Panc1 (cell line): ENCODE results near the gene MAP3K7. TPM values are rescaled to one million over a fixed set of nuclear protein-coding genes. Genes with fewer than 3 reads are reported as not detected.

Experiments used
- ATAC-seq: fragments of 200-7000 bp; cut with Tn5 transposase; 2 replicates; pipeline ENCODE4 v1.9.1; 2020; ENCODE audit warnings: mild to moderate bottlenecking, moderate library complexity
- BruUV-seq: library from RNA; stranded (reverse); fragments of 400-500 nt; replicated peaks from 2 replicates; lab custom pipeline; 2021; lab: Mats Ljungman, UMichigan
- CTCF ChIA-PET: fragments of 300-600 bp; sonication (Branson Sonifier 250); formaldehyde crosslinking; loops from one replicate; lab custom pipeline; 2022; ENCODE audit warnings: antibody characterized with exemption; lab: Charles Lee
- POLR2A ChIA-PET: fragments of 300-600 bp; sonication (Branson Sonifier 250); formaldehyde crosslinking; loops from one replicate; lab custom pipeline; 2022; ENCODE audit warnings: antibody characterized with exemption; lab: Charles Lee
- DNase-seq: peaks from one replicate; pipeline ENCODE4 v3.0.0-alpha.2; 2010; ENCODE audit warnings: low read depth, low spot score
- H3K27ac ChIP-seq: 2 replicates; pipeline ENCODE4 v1.5.1; 2011; ENCODE audit warnings: mild to moderate bottlenecking, low read length, inconsistent platforms
- H3K27me3 ChIP-seq: fragments of 200-500 bp; sonication (Bioruptor generic); 2 replicates; pipeline ENCODE4 v1.6.0; 2014; ENCODE audit warnings: low read length, inconsistent platforms; ENCODE audit not compliant: control insufficient read depth, insufficient read depth
- H3K36me3 ChIP-seq: fragments of 200-500 bp; sonication (Bioruptor generic); 2 replicates; pipeline ENCODE4 v1.5.1; 2014; ENCODE audit warnings: inconsistent platforms, mild to moderate bottlenecking, low read length, moderate library complexity; ENCODE audit not compliant: control insufficient read depth, insufficient read depth
- H3K4me1 ChIP-seq: 2 replicates; pipeline ENCODE4 v1.5.1; 2011; ENCODE audit warnings: inconsistent platforms, mild to moderate bottlenecking, low read length, moderate library complexity; ENCODE audit not compliant: control insufficient read depth, insufficient read depth
- H3K4me3 ChIP-seq, 2 experiments: 2 replicates each; pipeline ENCODE4 v1.5.1; 2011 to 2012; ENCODE audit warnings: low read depth in 2 of 2, low read length in 2 of 2, mild to moderate bottlenecking in 2 of 2, inconsistent platforms in 1 of 2, moderate library complexity in 1 of 2
- H3K9me3 ChIP-seq: fragments of 200-500 bp; sonication (Bioruptor generic); 2 replicates; pipeline ENCODE4 v1.5.1; 2014; ENCODE audit warnings: low read depth, mild to moderate bottlenecking, inconsistent platforms, low read length, moderate library complexity; ENCODE audit not compliant: control insufficient read depth, insufficient read depth
- CTCF ChIP-seq: fragments of 450-650 bp; IDR thresholded peaks from 2 replicates; pipeline ENCODE4 v1.5.1; 2017; ENCODE audit warnings: mild to moderate bottlenecking
- POLR2AphosphoS5 ChIP-seq: IDR thresholded peaks from 2 replicates; pipeline ENCODE4 v1.6.1; 2012; ENCODE audit warnings: mild to moderate bottlenecking, low read depth, low read length, moderate library complexity
- REST ChIP-seq, 2 experiments: IDR thresholded peaks; 2 replicates each; pipeline ENCODE4 v1.6.1; 2011 to 2012; ENCODE audit warnings: low read depth in 2 of 2, control low read depth in 1 of 2, low read length in 1 of 2, mild to moderate bottlenecking in 1 of 2, moderate library complexity in 1 of 2; ENCODE audit not compliant: insufficient read depth in 1 of 2
- SIN3A ChIP-seq: IDR thresholded peaks from 2 replicates; pipeline ENCODE4 v1.6.1; 2012; ENCODE audit warnings: low read depth, mild to moderate bottlenecking, low read length, moderate library complexity, borderline replicate concordance; ENCODE audit not compliant: insufficient read depth
- TCF7L2 ChIP-seq: IDR thresholded peaks from 2 replicates; pipeline ENCODE4 v1.6.1; 2011; ENCODE audit warnings: mild to moderate bottlenecking, low read depth, low read length, inconsistent platforms
- in situ Hi-C: cut with HindIII; loops from 2 replicates; pipeline ENCODE4 v1.10.0; 2016; ENCODE audit warnings: low sequenced_read_pairs, low pct_unique_long_range_greater_than_20kb
- intact Hi-C: fragments of 100-400 bp; cut with micrococcal nuclease; formaldehyde crosslinking; loops from one replicate; pipeline ENCODE4 v1.10.0; 2022; ENCODE audit not compliant: unreplicated experiment
- total RNA-seq: library from RNA; stranded (reverse); gene quantifications from one replicate; pipeline ENCODE4 v1.2.1, GENCODE V29; 2021; ENCODE audit not compliant: unreplicated experiment

Gene MAP3K7
- total RNA-seq, 1 experiment from 2014 or later: 33.1 TPM

- CTCF ChIA-PET: no interaction called here
- POLR2A ChIA-PET: no interaction called here
- in situ Hi-C loops: no loop called here
- H3K9me3 ChIP-seq: no peaks in the 10 kb centered on the region
- ATAC-seq: no peak
- no TSS peak for BruUV-seq
- H3K27me3 ChIP-seq: peaks cover 20% of the 10 kb centered on the region
- no peaks in the 10 kb centered on the region for H3K4me1 ChIP-seq
- H3K36me3 ChIP-seq: no peaks in the 10 kb centered on the region
- H3K4me3 ChIP-seq: no peak overlapping the region
- no peak overlapping the region for H3K27ac ChIP-seq
- TF ChIP-seq SIN3A: no peak
- TF ChIP-seq REST (IDR thresholded peaks at IDR 0.05; ENCODE audit: insufficient read depth in 1 of 2, low read depth in 2 of 2, low read length in 1 of 2): no peak
- no peak for TF ChIP-seq CTCF
- no peak for TF ChIP-seq TCF7L2
- no peak for TF ChIP-seq POLR2AphosphoS5
- intact Hi-C loops: no loop called here
- DNase-seq: no peak
Measured at GRCh38 chr6:90621581-90621980, 34.7 kb upstream of the MAP3K7 start.

- Histone ChIP-seq H3K36me3 (no peaks in the 10 kb centered on the region), H3K4me3 (no peak overlapping the region), H3K27me3 (peaks cover 26% of the 10 kb centered on the region), H3K27ac (no peak overlapping the region), H3K9me3 (no peaks in the 10 kb centered on the region), H3K4me1 (no peaks in the 10 kb centered on the region)
- no TSS peak for BruUV-seq
- DNase-seq: no peak
- TF ChIP-seq POLR2AphosphoS5 (no peak), TCF7L2 (no peak), SIN3A (no peak), REST (IDR thresholded peaks at IDR 0.05; ENCODE audit: insufficient read depth in 1 of 2, low read depth in 2 of 2, low read length in 1 of 2) (no peak), CTCF (no peak)
- no peak for ATAC-seq
- intact Hi-C loops (loop anchor here (10.0 kb wide), 1 partner anchor 326 kb away; no protein-coding TSS in a partner anchor), in situ Hi-C loops (no loop called here)
- ChIA-PET POLR2A (no interaction called here), CTCF (no interaction called here)
Measured at GRCh38 chr6:90619221-90619620, 32.3 kb upstream of the MAP3K7 start.
